DOHH2 (cell line): ENCODE results near the gene KRT15.

ENCODE experiments used
- H3F3A ChIP-seq: fragments of 200-600 bp; sonication (generic), shearing (Covaris generic); 2 replicates; pipeline ENCODE4 v1.6.0; 2016; ENCODE audit warnings: antibody characterized with exemption, mild to moderate bottlenecking; ENCODE audit not compliant: control insufficient read depth, insufficient read depth
- H3K27ac ChIP-seq: fragments of 200-600 bp; sonication (generic); 2 replicates; pipeline ENCODE4 v1.5.1; 2014; ENCODE audit warnings: low read depth, mild to moderate bottlenecking, low read length, moderate library complexity
- H3K27me3 ChIP-seq: fragments of 200-600 bp; sonication (generic); 2 replicates; pipeline ENCODE4 v1.6.1; 2014; ENCODE audit warnings: mild to moderate bottlenecking, low read length, mixed read lengths; ENCODE audit not compliant: control insufficient read depth
- H3K36me3 ChIP-seq: fragments of 200-600 bp; sonication (generic); 2 replicates; pipeline ENCODE4 v1.6.1; 2014; ENCODE audit warnings: mild to moderate bottlenecking, low read length, moderate library complexity, mixed read lengths; ENCODE audit not compliant: control insufficient read depth
- H3K4me1 ChIP-seq: fragments of 200-600 bp; sonication (generic); 2 replicates; pipeline ENCODE4 v1.6.1; 2014; ENCODE audit warnings: mild to moderate bottlenecking, low read length, mixed read lengths; ENCODE audit not compliant: control insufficient read depth
- H3K4me2 ChIP-seq: fragments of 200-600 bp; sonication (generic); 2 replicates; pipeline ENCODE4 v1.6.0; 2014; ENCODE audit warnings: mild to moderate bottlenecking, low read length, moderate library complexity
- H3K4me3 ChIP-seq: fragments of 200-600 bp; sonication (generic); 2 replicates; pipeline ENCODE4 v1.5.1; 2014; ENCODE audit warnings: mild to moderate bottlenecking, low read length, mixed read lengths
- H3K79me2 ChIP-seq: fragments of 200-600 bp; sonication (generic); 2 replicates; pipeline ENCODE4 v1.6.1; 2014; ENCODE audit warnings: mild to moderate bottlenecking, low read length, mixed read lengths; ENCODE audit not compliant: control insufficient read depth
- H3K9me2 ChIP-seq: fragments of 200-600 bp; sonication (generic); replicated peaks from 2 replicates; pipeline ENCODE4 v1.6.1; 2014; ENCODE audit warnings: mild to moderate bottlenecking, low read length, mixed read lengths; ENCODE audit not compliant: control insufficient read depth
- H3K9me3 ChIP-seq: fragments of 200-600 bp; sonication (generic); 2 replicates; pipeline ENCODE4 v1.6.1; 2014; ENCODE audit warnings: antibody characterized with exemption, low read length, mixed read lengths; ENCODE audit not compliant: control insufficient read depth, insufficient read depth
- H4K20me1 ChIP-seq: fragments of 200-600 bp; sonication (generic); 2 replicates; pipeline ENCODE4 v1.6.0; 2014; ENCODE audit warnings: low read depth, mild to moderate bottlenecking, antibody characterized with exemption, low read length, moderate library complexity; ENCODE audit not compliant: control insufficient read depth, insufficient read depth
- CTCF ChIP-seq: fragments of 200-600 bp; sonication (generic); IDR thresholded peaks from one replicate; pipeline ENCODE4 v1.5.1; 2014; ENCODE audit warnings: antibody characterized with exemption, mild to moderate bottlenecking, low read depth, low read length; ENCODE audit not compliant: poor library complexity, severe bottlenecking
- EZH2phosphoT487 ChIP-seq: fragments of 200-600 bp; sonication (generic); IDR thresholded peaks from 2 replicates; pipeline ENCODE4 v1.6.1; 2017; ENCODE audit warnings: borderline replicate concordance, mild to moderate bottlenecking, antibody characterized with exemption, low read length, moderate library complexity, mixed read lengths

The KRT15 gene

DNA sequence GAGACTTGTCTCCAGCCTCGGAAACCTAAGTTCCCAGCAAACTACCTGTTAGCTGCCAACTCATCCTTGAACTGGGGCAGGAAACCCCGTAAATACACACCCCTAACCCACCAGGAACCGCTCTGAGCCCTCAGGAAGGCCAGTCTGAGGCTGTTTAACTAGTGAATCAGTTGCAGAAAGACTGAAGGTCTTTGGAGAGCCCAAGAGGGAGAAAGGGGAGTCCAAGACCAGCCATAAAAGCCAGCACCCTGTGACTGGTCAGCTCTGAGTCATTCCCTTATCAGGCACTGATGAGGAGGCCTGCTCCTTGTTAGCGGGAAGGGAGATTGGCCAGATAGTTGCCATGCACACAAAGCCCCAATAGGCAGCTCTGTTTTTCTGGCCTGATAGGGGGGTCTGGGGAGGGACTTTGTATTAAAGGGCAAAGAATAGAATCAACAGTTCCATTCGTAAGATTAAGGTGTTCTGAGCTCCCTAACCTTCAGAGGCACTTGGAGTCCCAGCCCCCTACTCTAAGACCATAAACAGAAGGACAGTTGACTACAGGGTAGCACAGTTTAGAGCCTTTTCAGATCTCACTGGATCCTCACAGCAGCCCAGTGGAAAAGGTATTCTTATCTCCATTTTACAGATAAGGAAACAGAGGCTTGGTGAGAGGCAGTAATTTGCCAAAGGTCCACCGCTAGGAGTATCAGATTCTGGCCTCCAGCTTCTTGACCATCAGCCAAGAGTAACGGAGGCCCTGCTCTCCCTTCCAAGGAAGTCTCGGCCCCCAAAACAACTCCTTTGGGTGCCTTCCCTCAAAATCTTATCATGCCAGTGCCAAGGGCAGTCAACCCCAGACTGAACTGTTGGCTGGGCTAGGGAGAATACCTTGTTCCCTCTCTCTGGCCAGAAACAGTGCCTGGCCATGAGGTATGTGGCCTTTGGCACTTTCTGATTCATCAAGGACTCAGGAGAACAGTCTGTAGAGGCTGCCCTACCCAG is 11.7 kb upstream of the KRT15 start:
- Histone ChIP-seq H3K79me2 (no peaks in the 10 kb centered on the region), H3K27me3 (peaks cover 17% of the 10 kb centered on the region), H3K9me3 (no peaks in the 10 kb centered on the region), H4K20me1 (no peaks in the 10 kb centered on the region), H3K4me3 (no peak overlapping the region), H3K4me1 (no peaks in the 10 kb centered on the region), H3F3A (no peaks in the 10 kb centered on the region), H3K9me2 (no peaks in the 10 kb centered on the region), H3K27ac (no peak overlapping the region), H3K36me3 (no peaks in the 10 kb centered on the region), H3K4me2 (no peak overlapping the region)
- no peak for TF ChIP-seq EZH2phosphoT487
- TF ChIP-seq CTCF, result no peak

- Histone ChIP-seq H3K9me3 (no peaks in the 10 kb centered on the region), H4K20me1 (no peaks in the 10 kb centered on the region), H3K4me3 (no peak overlapping the region), H3K36me3 (no peaks in the 10 kb centered on the region), H3K9me2 (no peaks in the 10 kb centered on the region), H3K4me2 (no peak overlapping the region), H3K27me3 (peaks cover 17% of the 10 kb centered on the region), H3K79me2 (no peaks in the 10 kb centered on the region), H3F3A (no peaks in the 10 kb centered on the region), H3K4me1 (no peaks in the 10 kb centered on the region), H3K27ac (no peak overlapping the region)
- TF ChIP-seq CTCF (no peak), EZH2phosphoT487 (no peak)
Observed at GRCh38 chr17:41529491-41529915, 10.8 kb upstream of the KRT15 start.

DNA sequence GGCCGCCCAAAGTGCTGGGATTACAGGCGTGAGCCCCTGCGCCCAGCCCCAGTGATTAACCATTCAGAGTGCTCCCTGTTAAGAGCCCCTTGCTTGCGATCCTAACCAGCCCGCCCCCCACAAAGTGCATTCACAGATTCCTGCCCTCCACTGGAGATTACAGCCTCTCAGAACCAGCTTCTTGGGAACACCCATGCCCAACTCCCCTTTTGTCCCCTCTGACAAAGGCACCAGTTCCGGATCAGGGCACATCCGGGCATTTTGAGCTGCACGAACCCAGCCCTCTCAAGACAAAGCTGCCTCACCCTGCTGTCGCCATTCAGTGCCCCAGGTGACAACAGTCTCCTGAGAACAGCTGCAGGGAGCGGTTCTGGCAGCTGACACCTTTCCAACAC is 10.3 kb upstream of the KRT15 start:
- Histone ChIP-seq H3K4me3 (no peak overlapping the region), H3K27ac (no peak overlapping the region), H3K79me2 (no peaks in the 10 kb centered on the region), H3K9me3 (no peaks in the 10 kb centered on the region), H3K9me2 (no peaks in the 10 kb centered on the region), H3K27me3 (peaks cover 17% of the 10 kb centered on the region), H3K4me1 (no peaks in the 10 kb centered on the region), H3K4me2 (no peak overlapping the region), H3F3A (no peaks in the 10 kb centered on the region), H3K36me3 (no peaks in the 10 kb centered on the region), H4K20me1 (no peaks in the 10 kb centered on the region)
- no peak for TF ChIP-seq EZH2phosphoT487
- no peak for TF ChIP-seq CTCF
